Thyroid gland (tissue), 4 donors: Measurements from ENCODE around the gene CAV3.

ENCODE experiments used
- CTCF ChIP-seq, 6 experiments: fragments of 200-600 bp in 3 of 6; fragments of 450-650 bp in 3 of 6; sonication (generic) in 3 of 6; IDR thresholded peaks; one replicate each; pipeline ENCODE4 v1.5.1; 2016 to 2019; ENCODE audit warnings: antibody characterized with exemption in 6 of 6, mild to moderate bottlenecking in 2 of 6, inconsistent platforms in 1 of 6, moderate library complexity in 1 of 6
- POLR2A ChIP-seq, 2 donors: fragments of 450-650 bp; IDR thresholded peaks; one replicate each; pipeline ENCODE4 v1.6.1; 2017; ENCODE audit warnings: antibody characterized with exemption in 2 of 2, mild to moderate bottlenecking in 2 of 2, moderate library complexity in 1 of 2

- TF ChIP-seq POLR2A (IDR thresholded peaks at IDR 0.05): no peak
- TF ChIP-seq CTCF (IDR thresholded peaks at IDR 0.05): no peak
Observed at GRCh38 chr3:8764528-8764927, 30.9 kb downstream of the CAV3 start.
